ENCODE measurements around the gene TMEM263.

The TMEM263 gene

GRCh38 chr12:107019546-107019945 is 63.8 kb downstream of the TMEM263 start:
- Mint-ChIP-seq H3K27me3 (no peaks in the 10 kb centered on the region), H3K36me3 (peaks cover 19 to 21% of the 10 kb centered on the region in 2 donors), H3K4me3 (no peak overlapping the region), H3K9me3 (no peaks in the 10 kb centered on the region), H3K27ac (no peak overlapping the region), H3K4me1 (peaks cover 0 to 1% of the 10 kb centered on the region in 2 donors)
- DNase-seq (no peak), ATAC-seq (replicated peaks) (no peak)
